Liver (tissue), 9 donors: ENCODE results near the gene ZNF747. TPM values are rescaled to one million over a fixed set of nuclear protein-coding genes. Genes with fewer than 3 reads are reported as not detected.

Experiments
- DNase-seq: peaks from one replicate; pipeline ENCODE4 v3.0.0-alpha.2; 2017; ENCODE audit warnings: low spot score
- H3K27ac ChIP-seq, 2 donors: one replicate each; pipeline ENCODE4 v1.7.0; 2013; ENCODE audit warnings: inconsistent platforms in 2 of 2, low read length in 2 of 2, control low read depth in 1 of 2, low read depth in 1 of 2, mild to moderate bottlenecking in 1 of 2
- H3K27me3 ChIP-seq, 4 donors: one replicate each; pipeline versions ENCODE4 v1.6.1 to v1.7.0; 2013; ENCODE audit warnings: low read length in 3 of 4, inconsistent platforms in 1 of 4, mild to moderate bottlenecking in 1 of 4, moderate library complexity in 1 of 4; ENCODE audit not compliant: control insufficient read depth in 4 of 4, insufficient read depth in 4 of 4
- H3K36me3 ChIP-seq, 4 donors: one replicate each; pipeline versions ENCODE4 v1.6.1 to v1.7.0; 2013; ENCODE audit warnings: low read length in 3 of 4, mild to moderate bottlenecking in 3 of 4, low read depth in 1 of 4, moderate library complexity in 1 of 4; ENCODE audit not compliant: control insufficient read depth in 4 of 4, insufficient read depth in 3 of 4
- H3K4me1 ChIP-seq, 4 donors: one replicate each; pipeline versions ENCODE4 v1.6.1 to v1.7.0; 2013; ENCODE audit warnings: low read length in 3 of 4, mild to moderate bottlenecking in 3 of 4, moderate library complexity in 1 of 4; ENCODE audit not compliant: control insufficient read depth in 4 of 4, insufficient read depth in 4 of 4
- H3K4me3 ChIP-seq, 3 donors: one replicate each; pipeline versions ENCODE4 v1.6.1 to v1.7.0; 2013; ENCODE audit warnings: low read length in 3 of 3, control low read depth in 1 of 3, low read depth in 1 of 3, mild to moderate bottlenecking in 1 of 3
- H3K9ac ChIP-seq, 2 donors: one replicate each; pipeline ENCODE4 v1.7.0; 2013; ENCODE audit warnings: low read length in 2 of 2, mild to moderate bottlenecking in 2 of 2, moderate library complexity in 2 of 2, control low read depth in 1 of 2, low read depth in 1 of 2
- H3K9me3 ChIP-seq, 4 donors: one replicate each; pipeline versions ENCODE4 v1.6.1 to v1.7.0; 2013; ENCODE audit warnings: low read length in 3 of 4; ENCODE audit not compliant: control insufficient read depth in 4 of 4
- CTCF ChIP-seq: fragments of 150-350 bp; IDR thresholded peaks from 2 replicates; pipeline ENCODE4 v1.5.1; 2017; ENCODE audit warnings: improper control_type of control experiment, low read depth, low read length; ENCODE audit not compliant: missing input control
- FOXA1 ChIP-seq: IDR thresholded peaks from 2 replicates; pipeline ENCODE4 v1.6.1; 2016; ENCODE audit warnings: antibody characterized with exemption
- FOXA2 ChIP-seq: IDR thresholded peaks from 2 replicates; pipeline ENCODE4 v1.6.1; 2016; ENCODE audit warnings: antibody characterized with exemption
- GABPA ChIP-seq, 2 donors: IDR thresholded peaks in 1 of 2; conservative IDR thresholded peaks in 1 of 2; 2 replicates each; pipeline ENCODE4 v1.6.1; 2016; ENCODE audit warnings: antibody characterized with exemption in 2 of 2, mild to moderate bottlenecking in 1 of 2, moderate library complexity in 1 of 2
- HNF4A ChIP-seq, 2 donors: conservative IDR thresholded peaks; 2 replicates each; pipeline ENCODE4 v1.6.1; 2016; ENCODE audit warnings: antibody characterized with exemption in 2 of 2, mild to moderate bottlenecking in 2 of 2
- JUND ChIP-seq, 2 donors: IDR thresholded peaks; 2 replicates each; pipeline ENCODE4 v1.6.1; 2016; ENCODE audit warnings: antibody characterized with exemption in 2 of 2
- NR2F2 ChIP-seq: IDR thresholded peaks from 2 replicates; pipeline ENCODE4 v1.6.1; 2016; ENCODE audit warnings: antibody characterized with exemption
- RAD21 ChIP-seq, 2 donors: IDR thresholded peaks; 2 replicates each; pipeline ENCODE4 v1.6.1; 2016; ENCODE audit warnings: antibody characterized with exemption in 2 of 2, mild to moderate bottlenecking in 2 of 2
- RXRA ChIP-seq, 2 donors: IDR thresholded peaks; 2 replicates each; pipeline ENCODE4 v1.6.1; 2017 to 2018; ENCODE audit warnings: antibody characterized with exemption in 2 of 2, mild to moderate bottlenecking in 1 of 2
- TAF1 ChIP-seq: conservative IDR thresholded peaks from 2 replicates; pipeline ENCODE4 v1.6.1; 2016; ENCODE audit warnings: antibody characterized with exemption, mild to moderate bottlenecking
- YY1 ChIP-seq: IDR thresholded peaks from 2 replicates; pipeline ENCODE4 v1.6.1; 2016; ENCODE audit warnings: antibody characterized with exemption, mild to moderate bottlenecking
- WGBS: extraction: QIAGEN DNeasy Blood & Tissue Kit; methylation state at CpG from one replicate; pipeline ENCODE4 v1.1.7; 2013; 5-methylcytosine and 5-hydroxymethylcytosine counted together
- polyA plus RNA-seq, 2 donors: library from polyadenylated mRNA; stranded (reverse) in 1 of 2; unstranded in 1 of 2; fragments of 200-250 nt in 1 of 2; fragments of >200 nt in 1 of 2; fragmentation: Nextera tagmentation in 1 of 2; extraction: Ambion mirVana in 1 of 2; gene quantifications; one replicate each; pipeline versions ENCODE4 v1.2.1 to v1.2.3, GENCODE V29; 2013 to 2015
- total RNA-seq, 2 donors: library from RNA; depleted of rRNA; stranded (reverse); fragments of >200 nt; gene quantifications; one replicate each; pipeline ENCODE4 v1.2.3, GENCODE V29; 2014
- TF ChIP-seq, protein P1 (sequence below): IDR thresholded peaks from 2 replicates; pipeline ENCODE4 v1.6.1; 2016; ENCODE audit warnings: antibody characterized with exemption, mild to moderate bottlenecking
- TF ChIP-seq, protein P2 (sequence below): IDR thresholded peaks from 2 replicates; pipeline ENCODE4 v1.6.1; 2016; ENCODE audit warnings: antibody characterized with exemption
- TF ChIP-seq, protein P3 (sequence below): IDR thresholded peaks from 2 replicates; pipeline ENCODE4 v1.6.1; 2016; ENCODE audit warnings: antibody characterized with exemption
- TF ChIP-seq, protein P4 (sequence below): IDR thresholded peaks from 2 replicates; pipeline ENCODE4 v1.6.1; 2016; ENCODE audit warnings: antibody characterized with exemption
- donor health status: healthy.
- donor health status: healthy.
- donor health status: healthy.
- donor health status: healthy.
- donor health status: healthy.

ZNF747 gene
- total and polyA plus RNA-seq, 4 donors = 3.8 to 10.5 (median 6.5) TPM

DNA sequence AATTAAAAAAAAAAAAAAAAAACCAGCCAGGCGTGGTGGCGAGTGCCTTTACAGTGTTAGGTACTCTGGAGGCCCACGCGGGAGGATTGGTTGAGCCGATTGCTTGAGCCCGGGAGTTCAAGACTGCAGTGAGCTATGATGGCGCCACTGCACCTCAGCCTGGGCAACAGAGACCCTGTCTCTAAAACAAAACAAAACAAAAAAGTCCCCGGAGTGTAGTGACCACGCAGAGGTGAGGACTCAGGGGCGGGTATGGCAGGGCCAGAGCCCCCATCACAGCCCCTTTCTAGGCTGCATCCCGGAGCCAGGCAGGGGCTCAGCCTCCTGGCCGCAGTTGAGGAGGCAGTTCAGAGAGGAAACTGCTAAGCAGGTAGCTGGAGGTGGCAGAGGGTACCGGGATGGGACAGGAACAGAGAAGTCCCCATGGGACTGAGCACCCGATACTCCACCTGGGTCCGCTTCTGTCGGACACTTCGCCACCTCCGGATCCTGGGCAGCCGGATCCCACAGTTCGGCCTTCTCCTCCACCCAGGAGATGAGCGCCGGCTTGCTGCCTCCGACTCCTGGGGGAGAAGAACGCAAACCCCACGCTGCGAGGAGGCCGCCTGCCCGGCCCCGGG is 800 bp downstream of the ZNF747 start:
- Histone ChIP-seq H3K4me1 (peaks cover 7 to 43% (median 26%) of the 10 kb centered on the region in 4 donors), H3K36me3 (peaks cover 0 to 6% (median 1%) of the 10 kb centered on the region in 4 donors), H3K27me3 (no peaks in the 10 kb centered on the region), H3K27ac (peak overlapping the region; percentile 86 to 99), H3K9me3 (no peaks in the 10 kb centered on the region), H3K9ac (peak overlapping the region; percentile 70 to 86), H3K4me3 (peak overlapping the region; percentile 65 to 81 (median 75))
- DNase-seq = no peak
- TF ChIP-seq RXRA (IDR thresholded peaks at IDR 0.05) (no peak), YY1 (no peak), NR2F2 (no peak), RAD21 (IDR thresholded peaks at IDR 0.05) (no peak), TAF1 (no peak), JUND (IDR thresholded peaks at IDR 0.05) (no peak), HNF4A (conservative IDR thresholded peaks at IDR 0.05) (no peak), CTCF (no peak), FOXA1 (no peak), GABPA (IDR thresholded peaks at IDR 0.05 in 1 of 2, conservative IDR thresholded peaks at IDR 0.05 in 1 of 2) (no peak), FOXA2 (no peak)
- TF ChIP-seq, protein P1, sequence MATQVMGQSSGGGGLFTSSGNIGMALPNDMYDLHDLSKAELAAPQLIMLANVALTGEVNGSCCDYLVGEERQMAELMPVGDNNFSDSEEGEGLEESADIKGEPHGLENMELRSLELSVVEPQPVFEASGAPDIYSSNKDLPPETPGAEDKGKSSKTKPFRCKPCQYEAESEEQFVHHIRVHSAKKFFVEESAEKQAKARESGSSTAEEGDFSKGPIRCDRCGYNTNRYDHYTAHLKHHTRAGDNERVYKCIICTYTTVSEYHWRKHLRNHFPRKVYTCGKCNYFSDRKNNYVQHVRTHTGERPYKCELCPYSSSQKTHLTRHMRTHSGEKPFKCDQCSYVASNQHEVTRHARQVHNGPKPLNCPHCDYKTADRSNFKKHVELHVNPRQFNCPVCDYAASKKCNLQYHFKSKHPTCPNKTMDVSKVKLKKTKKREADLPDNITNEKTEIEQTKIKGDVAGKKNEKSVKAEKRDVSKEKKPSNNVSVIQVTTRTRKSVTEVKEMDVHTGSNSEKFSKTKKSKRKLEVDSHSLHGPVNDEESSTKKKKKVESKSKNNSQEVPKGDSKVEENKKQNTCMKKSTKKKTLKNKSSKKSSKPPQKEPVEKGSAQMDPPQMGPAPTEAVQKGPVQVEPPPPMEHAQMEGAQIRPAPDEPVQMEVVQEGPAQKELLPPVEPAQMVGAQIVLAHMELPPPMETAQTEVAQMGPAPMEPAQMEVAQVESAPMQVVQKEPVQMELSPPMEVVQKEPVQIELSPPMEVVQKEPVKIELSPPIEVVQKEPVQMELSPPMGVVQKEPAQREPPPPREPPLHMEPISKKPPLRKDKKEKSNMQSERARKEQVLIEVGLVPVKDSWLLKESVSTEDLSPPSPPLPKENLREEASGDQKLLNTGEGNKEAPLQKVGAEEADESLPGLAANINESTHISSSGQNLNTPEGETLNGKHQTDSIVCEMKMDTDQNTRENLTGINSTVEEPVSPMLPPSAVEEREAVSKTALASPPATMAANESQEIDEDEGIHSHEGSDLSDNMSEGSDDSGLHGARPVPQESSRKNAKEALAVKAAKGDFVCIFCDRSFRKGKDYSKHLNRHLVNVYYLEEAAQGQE = no peak
- TF ChIP-seq, protein P2, sequence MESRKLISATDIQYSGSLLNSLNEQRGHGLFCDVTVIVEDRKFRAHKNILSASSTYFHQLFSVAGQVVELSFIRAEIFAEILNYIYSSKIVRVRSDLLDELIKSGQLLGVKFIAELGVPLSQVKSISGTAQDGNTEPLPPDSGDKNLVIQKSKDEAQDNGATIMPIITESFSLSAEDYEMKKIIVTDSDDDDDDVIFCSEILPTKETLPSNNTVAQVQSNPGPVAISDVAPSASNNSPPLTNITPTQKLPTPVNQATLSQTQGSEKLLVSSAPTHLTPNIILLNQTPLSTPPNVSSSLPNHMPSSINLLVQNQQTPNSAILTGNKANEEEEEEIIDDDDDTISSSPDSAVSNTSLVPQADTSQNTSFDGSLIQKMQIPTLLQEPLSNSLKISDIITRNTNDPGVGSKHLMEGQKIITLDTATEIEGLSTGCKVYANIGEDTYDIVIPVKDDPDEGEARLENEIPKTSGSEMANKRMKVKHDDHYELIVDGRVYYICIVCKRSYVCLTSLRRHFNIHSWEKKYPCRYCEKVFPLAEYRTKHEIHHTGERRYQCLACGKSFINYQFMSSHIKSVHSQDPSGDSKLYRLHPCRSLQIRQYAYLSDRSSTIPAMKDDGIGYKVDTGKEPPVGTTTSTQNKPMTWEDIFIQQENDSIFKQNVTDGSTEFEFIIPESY = no peak
- TF ChIP-seq, protein P3, sequence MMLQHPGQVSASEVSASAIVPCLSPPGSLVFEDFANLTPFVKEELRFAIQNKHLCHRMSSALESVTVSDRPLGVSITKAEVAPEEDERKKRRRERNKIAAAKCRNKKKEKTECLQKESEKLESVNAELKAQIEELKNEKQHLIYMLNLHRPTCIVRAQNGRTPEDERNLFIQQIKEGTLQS = no peak
- TF ChIP-seq, protein P4, sequence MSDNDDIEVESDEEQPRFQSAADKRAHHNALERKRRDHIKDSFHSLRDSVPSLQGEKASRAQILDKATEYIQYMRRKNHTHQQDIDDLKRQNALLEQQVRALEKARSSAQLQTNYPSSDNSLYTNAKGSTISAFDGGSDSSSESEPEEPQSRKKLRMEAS = no peak
- WGBS = 7% methylated on average over 29 of the region's 29 CpGs

DNA sequence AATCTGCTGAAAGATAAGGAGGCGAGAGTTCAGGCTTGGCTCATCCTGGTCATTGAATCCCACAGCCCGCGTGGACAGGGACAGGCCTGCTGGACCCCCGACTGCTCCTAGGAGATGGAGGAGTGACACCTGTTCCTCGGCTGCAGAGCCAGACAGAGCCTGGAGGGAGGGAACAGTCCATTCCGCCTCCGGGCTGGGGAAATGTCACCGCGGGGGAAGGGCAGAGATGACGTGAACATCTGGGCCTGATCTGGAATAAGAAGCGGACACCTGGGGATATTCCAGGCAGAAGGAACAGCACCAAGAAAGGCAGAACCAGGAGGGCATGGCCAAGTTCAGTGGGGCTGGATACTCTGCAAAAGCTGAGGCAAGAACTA is 1.5 kb downstream of the ZNF747 start:
- DNase-seq = no peak
- H3K36me3 ChIP-seq = peaks cover 0 to 6% (median 1%) of the 10 kb centered on the region in 4 donors
- H3K9ac ChIP-seq = no peak overlapping the region
- TF ChIP-seq, protein P1 = no peak
- 52% methylated on average over 11 of the region's 11 CpGs for WGBS
- H3K4me1 ChIP-seq = peaks cover 7 to 48% (median 26%) of the 10 kb centered on the region in 4 donors
- no peaks in the 10 kb centered on the region for H3K27me3 ChIP-seq
- H3K4me3 ChIP-seq = peak overlapping the region in 1 of 3 donors; percentile 81
- H3K9me3 ChIP-seq = no peaks in the 10 kb centered on the region
- H3K27ac ChIP-seq = no peak overlapping the region
